Liver (tissue), 3 donors: ENCODE results near the gene ULK2.

ENCODE experiments used
- EGR1 ChIP-seq, 2 donors: IDR thresholded peaks; 2 replicates each; pipeline ENCODE4 v1.6.1; 2016 to 2018; ENCODE audit warnings: antibody characterized with exemption in 2 of 2, low read depth in 2 of 2
- HNF4A ChIP-seq, 2 donors: conservative IDR thresholded peaks; 2 replicates each; pipeline ENCODE4 v1.6.1; 2016; ENCODE audit warnings: antibody characterized with exemption in 2 of 2, mild to moderate bottlenecking in 2 of 2
- JUND ChIP-seq, 2 donors: IDR thresholded peaks; 2 replicates each; pipeline ENCODE4 v1.6.1; 2016; ENCODE audit warnings: antibody characterized with exemption in 2 of 2
- RAD21 ChIP-seq, 2 donors: IDR thresholded peaks; 2 replicates each; pipeline ENCODE4 v1.6.1; 2016; ENCODE audit warnings: antibody characterized with exemption in 2 of 2, mild to moderate bottlenecking in 2 of 2
- SP1 ChIP-seq: IDR thresholded peaks from 2 replicates; pipeline ENCODE4 v1.6.1; 2018; ENCODE audit warnings: antibody characterized with exemption, mild to moderate bottlenecking
- TAF1 ChIP-seq: conservative IDR thresholded peaks from 2 replicates; pipeline ENCODE4 v1.6.1; 2016; ENCODE audit warnings: antibody characterized with exemption, mild to moderate bottlenecking
- YY1 ChIP-seq: IDR thresholded peaks from 2 replicates; pipeline ENCODE4 v1.6.1; 2016; ENCODE audit warnings: antibody characterized with exemption, mild to moderate bottlenecking
- TF ChIP-seq, protein P1 (sequence below): fragments of 150-350 bp; IDR thresholded peaks from 2 replicates; pipeline ENCODE4 v1.5.1; 2017; ENCODE audit warnings: improper control_type of control experiment, low read depth, low read length; ENCODE audit not compliant: missing input control
- TF ChIP-seq, protein P2 (sequence below): IDR thresholded peaks from 2 replicates; pipeline ENCODE4 v1.6.1; 2016; ENCODE audit warnings: antibody characterized with exemption
- TF ChIP-seq, protein P3 (sequence below): IDR thresholded peaks from 2 replicates; pipeline ENCODE4 v1.6.1; 2016; ENCODE audit warnings: antibody characterized with exemption
- TF ChIP-seq, protein P4 (sequence below): IDR thresholded peaks from 2 replicates; pipeline ENCODE4 v1.6.1; 2016; ENCODE audit warnings: antibody characterized with exemption, mild to moderate bottlenecking
- donor health status: healthy.
- donor health status: healthy.

DNA sequence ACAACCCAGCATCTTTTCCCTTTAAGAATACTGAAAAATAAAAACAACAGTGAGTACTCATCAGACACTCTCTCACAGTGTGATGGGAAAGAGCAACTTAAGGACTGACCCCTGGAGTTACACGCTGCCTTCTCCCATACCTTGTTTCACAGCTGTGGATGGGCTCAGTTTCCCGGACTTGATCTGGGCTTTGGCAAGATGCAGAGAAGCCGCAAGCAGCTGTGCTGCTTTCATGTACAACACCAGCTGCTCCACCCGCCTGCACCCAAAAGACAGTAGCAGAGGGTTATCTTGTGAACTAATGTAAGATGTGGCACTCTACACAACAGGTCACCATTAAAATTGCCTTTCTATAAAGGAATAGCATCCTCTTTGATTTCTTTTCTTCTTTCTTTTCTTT, 86.9 kb downstream of the ULK2 start:
- no peak for TF ChIP-seq YY1
- TF ChIP-seq, protein P1, sequence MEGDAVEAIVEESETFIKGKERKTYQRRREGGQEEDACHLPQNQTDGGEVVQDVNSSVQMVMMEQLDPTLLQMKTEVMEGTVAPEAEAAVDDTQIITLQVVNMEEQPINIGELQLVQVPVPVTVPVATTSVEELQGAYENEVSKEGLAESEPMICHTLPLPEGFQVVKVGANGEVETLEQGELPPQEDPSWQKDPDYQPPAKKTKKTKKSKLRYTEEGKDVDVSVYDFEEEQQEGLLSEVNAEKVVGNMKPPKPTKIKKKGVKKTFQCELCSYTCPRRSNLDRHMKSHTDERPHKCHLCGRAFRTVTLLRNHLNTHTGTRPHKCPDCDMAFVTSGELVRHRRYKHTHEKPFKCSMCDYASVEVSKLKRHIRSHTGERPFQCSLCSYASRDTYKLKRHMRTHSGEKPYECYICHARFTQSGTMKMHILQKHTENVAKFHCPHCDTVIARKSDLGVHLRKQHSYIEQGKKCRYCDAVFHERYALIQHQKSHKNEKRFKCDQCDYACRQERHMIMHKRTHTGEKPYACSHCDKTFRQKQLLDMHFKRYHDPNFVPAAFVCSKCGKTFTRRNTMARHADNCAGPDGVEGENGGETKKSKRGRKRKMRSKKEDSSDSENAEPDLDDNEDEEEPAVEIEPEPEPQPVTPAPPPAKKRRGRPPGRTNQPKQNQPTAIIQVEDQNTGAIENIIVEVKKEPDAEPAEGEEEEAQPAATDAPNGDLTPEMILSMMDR = no peak
- TF ChIP-seq, protein P2, sequence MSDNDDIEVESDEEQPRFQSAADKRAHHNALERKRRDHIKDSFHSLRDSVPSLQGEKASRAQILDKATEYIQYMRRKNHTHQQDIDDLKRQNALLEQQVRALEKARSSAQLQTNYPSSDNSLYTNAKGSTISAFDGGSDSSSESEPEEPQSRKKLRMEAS = no peak
- TF ChIP-seq, protein P3, sequence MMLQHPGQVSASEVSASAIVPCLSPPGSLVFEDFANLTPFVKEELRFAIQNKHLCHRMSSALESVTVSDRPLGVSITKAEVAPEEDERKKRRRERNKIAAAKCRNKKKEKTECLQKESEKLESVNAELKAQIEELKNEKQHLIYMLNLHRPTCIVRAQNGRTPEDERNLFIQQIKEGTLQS = no peak
- no peak for TF ChIP-seq JUND (IDR thresholded peaks at IDR 0.05)
- TF ChIP-seq RAD21 (IDR thresholded peaks at IDR 0.05) = no peak
- TF ChIP-seq, protein P4, sequence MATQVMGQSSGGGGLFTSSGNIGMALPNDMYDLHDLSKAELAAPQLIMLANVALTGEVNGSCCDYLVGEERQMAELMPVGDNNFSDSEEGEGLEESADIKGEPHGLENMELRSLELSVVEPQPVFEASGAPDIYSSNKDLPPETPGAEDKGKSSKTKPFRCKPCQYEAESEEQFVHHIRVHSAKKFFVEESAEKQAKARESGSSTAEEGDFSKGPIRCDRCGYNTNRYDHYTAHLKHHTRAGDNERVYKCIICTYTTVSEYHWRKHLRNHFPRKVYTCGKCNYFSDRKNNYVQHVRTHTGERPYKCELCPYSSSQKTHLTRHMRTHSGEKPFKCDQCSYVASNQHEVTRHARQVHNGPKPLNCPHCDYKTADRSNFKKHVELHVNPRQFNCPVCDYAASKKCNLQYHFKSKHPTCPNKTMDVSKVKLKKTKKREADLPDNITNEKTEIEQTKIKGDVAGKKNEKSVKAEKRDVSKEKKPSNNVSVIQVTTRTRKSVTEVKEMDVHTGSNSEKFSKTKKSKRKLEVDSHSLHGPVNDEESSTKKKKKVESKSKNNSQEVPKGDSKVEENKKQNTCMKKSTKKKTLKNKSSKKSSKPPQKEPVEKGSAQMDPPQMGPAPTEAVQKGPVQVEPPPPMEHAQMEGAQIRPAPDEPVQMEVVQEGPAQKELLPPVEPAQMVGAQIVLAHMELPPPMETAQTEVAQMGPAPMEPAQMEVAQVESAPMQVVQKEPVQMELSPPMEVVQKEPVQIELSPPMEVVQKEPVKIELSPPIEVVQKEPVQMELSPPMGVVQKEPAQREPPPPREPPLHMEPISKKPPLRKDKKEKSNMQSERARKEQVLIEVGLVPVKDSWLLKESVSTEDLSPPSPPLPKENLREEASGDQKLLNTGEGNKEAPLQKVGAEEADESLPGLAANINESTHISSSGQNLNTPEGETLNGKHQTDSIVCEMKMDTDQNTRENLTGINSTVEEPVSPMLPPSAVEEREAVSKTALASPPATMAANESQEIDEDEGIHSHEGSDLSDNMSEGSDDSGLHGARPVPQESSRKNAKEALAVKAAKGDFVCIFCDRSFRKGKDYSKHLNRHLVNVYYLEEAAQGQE = no peak
- TF ChIP-seq SP1 = no peak
- TF ChIP-seq EGR1 (IDR thresholded peaks at IDR 0.05; ENCODE audit: low read depth in 2 of 2) = no peak
- no peak for TF ChIP-seq TAF1
- TF ChIP-seq HNF4A (conservative IDR thresholded peaks at IDR 0.05) = no peak
